Loucy (cell line): ENCODE data around the gene FTO.

Source experiments
- EZH2phosphoT487 ChIP-seq: fragments of 200-600 bp; IDR thresholded peaks from 2 replicates; pipeline ENCODE4 v1.6.1; 2018; ENCODE audit warnings: antibody characterized with exemption, mild to moderate bottlenecking, moderate library complexity, borderline replicate concordance
- TF ChIP-seq, protein P1 (sequence below): fragments of 200-600 bp; sonication (generic); conservative IDR thresholded peaks from 2 replicates; pipeline ENCODE4 v1.5.1; 2014; ENCODE audit warnings: mild to moderate bottlenecking, antibody characterized with exemption, low read length

- TF ChIP-seq, protein P1, sequence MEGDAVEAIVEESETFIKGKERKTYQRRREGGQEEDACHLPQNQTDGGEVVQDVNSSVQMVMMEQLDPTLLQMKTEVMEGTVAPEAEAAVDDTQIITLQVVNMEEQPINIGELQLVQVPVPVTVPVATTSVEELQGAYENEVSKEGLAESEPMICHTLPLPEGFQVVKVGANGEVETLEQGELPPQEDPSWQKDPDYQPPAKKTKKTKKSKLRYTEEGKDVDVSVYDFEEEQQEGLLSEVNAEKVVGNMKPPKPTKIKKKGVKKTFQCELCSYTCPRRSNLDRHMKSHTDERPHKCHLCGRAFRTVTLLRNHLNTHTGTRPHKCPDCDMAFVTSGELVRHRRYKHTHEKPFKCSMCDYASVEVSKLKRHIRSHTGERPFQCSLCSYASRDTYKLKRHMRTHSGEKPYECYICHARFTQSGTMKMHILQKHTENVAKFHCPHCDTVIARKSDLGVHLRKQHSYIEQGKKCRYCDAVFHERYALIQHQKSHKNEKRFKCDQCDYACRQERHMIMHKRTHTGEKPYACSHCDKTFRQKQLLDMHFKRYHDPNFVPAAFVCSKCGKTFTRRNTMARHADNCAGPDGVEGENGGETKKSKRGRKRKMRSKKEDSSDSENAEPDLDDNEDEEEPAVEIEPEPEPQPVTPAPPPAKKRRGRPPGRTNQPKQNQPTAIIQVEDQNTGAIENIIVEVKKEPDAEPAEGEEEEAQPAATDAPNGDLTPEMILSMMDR: no peak
- no peak for TF ChIP-seq EZH2phosphoT487
Observed at GRCh38 chr16:53686710-53687109, 17.2 kb upstream of the FTO start.
